Coronary artery (tissue), 2 donors: Measurements from ENCODE around the gene PPARD.

ENCODE experiments used
- DNase-seq: peaks from one replicate; pipeline ENCODE4 v3.0.0-alpha.2; 2017; ENCODE audit warnings: low spot score
- H3K27ac ChIP-seq, 2 donors: fragments of 200-600 bp; sonication (generic); one replicate each; pipeline ENCODE4 v1.5.1; 2016 to 2019
- H3K4me3 ChIP-seq: fragments of 200-600 bp; sonication (generic); 2 replicates; pipeline ENCODE4 v1.5.1; 2016; ENCODE audit warnings: mild to moderate bottlenecking, moderate library complexity
- TF ChIP-seq, protein P1 (sequence below): fragments of 200-600 bp; sonication (generic); IDR thresholded peaks from one replicate; pipeline ENCODE4 v1.5.1; 2019; ENCODE audit warnings: antibody characterized with exemption

PPARD gene

DNA sequence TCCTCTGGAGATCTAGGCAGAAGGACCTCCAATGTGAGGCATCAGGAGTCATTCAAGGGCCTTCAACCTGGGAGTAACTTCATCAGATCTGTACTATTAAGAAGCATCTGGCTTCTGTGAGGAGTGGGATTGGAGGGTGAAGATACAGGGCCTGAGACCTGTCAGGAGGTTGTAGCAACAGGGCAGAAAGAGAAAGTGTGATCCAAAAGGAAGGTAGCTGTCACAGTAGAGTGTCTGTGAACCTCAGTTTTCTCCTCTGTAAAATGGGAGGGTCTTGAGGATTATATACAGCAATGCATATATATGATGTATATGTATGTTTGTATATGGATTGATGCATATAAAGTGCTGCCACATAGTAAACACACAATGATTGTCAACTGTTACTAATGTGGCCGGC, 123.3 kb downstream of the PPARD start:
- DNase-seq: no peak
- no peak overlapping the region for H3K4me3 ChIP-seq
- TF ChIP-seq, protein P1, sequence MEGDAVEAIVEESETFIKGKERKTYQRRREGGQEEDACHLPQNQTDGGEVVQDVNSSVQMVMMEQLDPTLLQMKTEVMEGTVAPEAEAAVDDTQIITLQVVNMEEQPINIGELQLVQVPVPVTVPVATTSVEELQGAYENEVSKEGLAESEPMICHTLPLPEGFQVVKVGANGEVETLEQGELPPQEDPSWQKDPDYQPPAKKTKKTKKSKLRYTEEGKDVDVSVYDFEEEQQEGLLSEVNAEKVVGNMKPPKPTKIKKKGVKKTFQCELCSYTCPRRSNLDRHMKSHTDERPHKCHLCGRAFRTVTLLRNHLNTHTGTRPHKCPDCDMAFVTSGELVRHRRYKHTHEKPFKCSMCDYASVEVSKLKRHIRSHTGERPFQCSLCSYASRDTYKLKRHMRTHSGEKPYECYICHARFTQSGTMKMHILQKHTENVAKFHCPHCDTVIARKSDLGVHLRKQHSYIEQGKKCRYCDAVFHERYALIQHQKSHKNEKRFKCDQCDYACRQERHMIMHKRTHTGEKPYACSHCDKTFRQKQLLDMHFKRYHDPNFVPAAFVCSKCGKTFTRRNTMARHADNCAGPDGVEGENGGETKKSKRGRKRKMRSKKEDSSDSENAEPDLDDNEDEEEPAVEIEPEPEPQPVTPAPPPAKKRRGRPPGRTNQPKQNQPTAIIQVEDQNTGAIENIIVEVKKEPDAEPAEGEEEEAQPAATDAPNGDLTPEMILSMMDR: no peak
- no peak overlapping the region for H3K27ac ChIP-seq

DNA sequence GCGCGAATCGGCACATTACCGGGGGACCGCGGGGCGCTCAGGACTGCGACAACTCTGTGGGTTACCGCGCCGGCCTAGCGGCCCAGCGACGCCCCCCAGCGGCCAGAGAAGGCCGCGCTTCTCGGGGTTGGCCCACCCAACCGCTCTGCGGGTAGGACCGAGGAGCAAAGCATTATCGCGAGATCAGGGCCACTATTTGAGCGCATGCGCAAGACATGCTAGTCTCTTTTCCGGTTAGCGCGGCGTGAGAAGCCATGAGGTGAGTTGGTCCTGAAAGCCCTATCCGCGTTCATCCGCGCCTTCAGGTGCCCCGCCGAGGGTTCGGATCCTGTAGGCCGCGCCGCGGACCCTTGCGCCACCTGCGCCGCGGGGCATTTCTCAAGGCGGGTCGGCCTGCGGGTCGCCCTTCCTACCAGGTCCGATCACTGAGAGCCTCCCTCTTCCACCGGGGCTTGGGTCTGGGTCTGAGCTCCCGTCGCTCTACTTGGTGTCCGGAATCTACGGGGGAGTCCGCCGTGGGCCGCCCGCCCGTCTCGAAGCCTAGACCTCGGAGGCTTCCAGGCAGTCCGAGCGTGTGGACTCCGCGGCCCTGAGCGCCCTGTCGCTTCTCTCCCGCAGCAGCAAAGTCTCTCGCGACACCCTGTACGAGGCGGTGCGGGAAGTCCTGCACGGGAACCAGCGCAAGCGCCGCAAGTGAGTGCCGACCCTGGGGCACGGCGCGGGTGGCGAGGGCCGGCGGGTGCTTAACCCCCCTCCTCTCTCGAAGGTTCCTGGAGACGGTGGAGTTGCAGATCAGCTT, 126.0 kb downstream of the PPARD start, which contains the start of gene RPL10A:
RPL10A (plus strand) TSS at position 221 of the 799 bp plus-strand sequence; CDS start at position 255, 34 bp downstream.
- TF ChIP-seq, protein P1: peak; percentile 92
- peak; percentile 95 for DNase-seq
- H3K27ac ChIP-seq: peak within 1 kb of the TSS; percentile 92
- H3K4me3 ChIP-seq: peak within 1 kb of the TSS; percentile 88

DNA sequence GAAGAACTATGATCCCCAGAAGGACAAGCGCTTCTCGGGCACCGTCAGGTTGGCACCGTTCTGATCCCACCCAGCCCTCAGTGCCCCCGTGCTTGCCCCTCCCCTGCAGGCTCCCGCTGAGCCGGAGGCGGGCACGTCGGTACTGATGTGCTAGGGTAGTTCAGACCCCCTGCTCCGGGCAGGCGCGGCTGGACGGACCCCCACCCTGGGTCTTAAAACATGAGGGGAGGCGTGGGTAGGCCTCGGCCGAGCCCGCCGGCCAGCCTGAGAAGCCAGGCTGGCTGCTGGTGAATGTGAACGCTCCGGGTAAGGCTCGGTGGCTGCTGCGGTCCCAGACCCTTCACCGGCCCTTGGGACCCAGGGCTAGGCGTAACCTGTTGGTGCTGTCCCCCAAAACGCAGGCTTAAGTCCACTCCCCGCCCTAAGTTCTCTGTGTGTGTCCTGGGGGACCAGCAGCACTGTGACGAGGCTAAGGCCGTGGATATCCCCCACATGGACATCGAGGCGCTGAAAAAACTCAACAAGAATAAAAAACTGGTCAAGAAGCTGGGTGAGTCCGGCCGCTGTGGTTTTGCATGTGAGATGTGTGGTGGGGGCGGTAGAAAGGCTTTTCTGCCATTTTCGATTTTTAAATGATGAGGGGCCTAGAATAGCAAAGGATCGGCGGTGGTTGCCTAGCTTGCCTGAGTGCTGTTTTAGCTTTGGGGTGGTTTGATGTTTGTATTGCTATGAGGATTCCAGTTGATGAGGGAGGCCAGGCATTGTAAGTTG, 126.8 kb downstream of the PPARD start:
- TF ChIP-seq, protein P1: no peak
- Histone ChIP-seq H3K4me3 (peak overlapping the region; percentile 88), H3K27ac (peak overlapping the region; percentile 92)
- DNase-seq: peak; percentile 84

DNA sequence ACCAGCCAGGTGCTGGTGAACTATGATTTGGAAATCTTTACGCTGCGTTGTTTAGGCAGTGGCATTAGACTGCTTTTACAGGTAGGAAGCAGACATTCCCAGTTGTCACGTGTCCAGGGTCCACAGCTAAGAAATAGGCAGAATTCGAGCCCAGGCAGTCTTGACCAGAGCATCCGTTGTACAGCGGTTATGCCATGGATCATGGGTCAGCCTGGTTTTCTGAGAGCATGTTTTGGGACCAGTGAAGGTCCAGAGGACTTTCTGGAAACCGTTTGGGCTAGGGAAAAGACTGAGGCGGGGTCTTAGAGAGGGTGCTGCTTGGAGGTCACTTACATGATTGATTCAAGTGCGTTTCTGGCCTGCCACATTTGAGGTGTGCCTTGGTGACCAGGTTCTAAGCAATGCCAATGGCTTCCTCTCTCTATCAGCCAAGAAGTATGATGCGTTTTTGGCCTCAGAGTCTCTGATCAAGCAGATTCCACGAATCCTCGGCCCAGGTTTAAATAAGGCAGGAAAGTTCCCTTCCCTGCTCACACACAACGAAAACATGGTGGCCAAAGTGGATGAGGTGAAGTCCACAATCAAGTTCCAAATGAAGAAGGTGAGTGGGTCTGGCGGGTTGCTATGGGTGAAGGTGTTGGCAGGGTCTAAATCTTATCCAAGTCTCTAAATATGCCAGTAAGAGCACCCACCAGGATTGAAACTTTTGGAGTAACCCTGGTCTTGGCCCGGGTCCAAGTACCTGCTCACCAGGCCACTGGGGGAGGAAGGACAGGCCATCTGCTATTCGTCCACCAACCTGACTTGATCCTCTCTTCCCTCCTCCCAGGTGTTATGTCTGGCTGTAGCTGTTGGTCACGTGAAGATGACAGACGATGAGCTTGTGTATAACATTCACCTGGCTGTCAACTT, 127.6 kb downstream of the PPARD start:
- Histone ChIP-seq H3K27ac (peak overlapping the region; percentile 92), H3K4me3 (peak overlapping the region; percentile 88)
- TF ChIP-seq, protein P1: no peak
- DNase-seq: no peak

DNA sequence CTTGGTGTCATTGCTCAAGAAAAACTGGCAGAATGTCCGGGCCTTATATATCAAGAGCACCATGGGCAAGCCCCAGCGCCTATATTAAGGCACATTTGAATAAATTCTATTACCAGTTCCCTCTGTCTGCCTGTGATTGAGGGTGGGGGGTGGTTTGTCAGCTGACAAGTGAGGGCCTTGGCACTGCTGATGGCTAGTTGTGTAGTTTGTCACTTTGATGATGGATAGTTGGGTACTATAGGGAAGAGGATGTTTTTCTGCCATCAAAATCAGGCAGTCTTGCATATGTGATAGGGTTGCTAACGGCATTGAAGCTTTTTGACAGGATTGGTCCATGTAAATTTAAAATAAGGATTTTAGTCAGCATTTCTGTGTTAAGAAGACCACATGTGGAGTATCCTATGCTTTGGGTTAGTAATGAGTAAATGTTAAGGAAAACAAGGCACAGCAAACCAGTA, 128.3 kb downstream of the PPARD start:
- TF ChIP-seq, protein P1: no peak
- H3K27ac ChIP-seq: peak overlapping the region; percentile 92
- H3K4me3 ChIP-seq: peak overlapping the region; percentile 88
- no peak for DNase-seq

DNA sequence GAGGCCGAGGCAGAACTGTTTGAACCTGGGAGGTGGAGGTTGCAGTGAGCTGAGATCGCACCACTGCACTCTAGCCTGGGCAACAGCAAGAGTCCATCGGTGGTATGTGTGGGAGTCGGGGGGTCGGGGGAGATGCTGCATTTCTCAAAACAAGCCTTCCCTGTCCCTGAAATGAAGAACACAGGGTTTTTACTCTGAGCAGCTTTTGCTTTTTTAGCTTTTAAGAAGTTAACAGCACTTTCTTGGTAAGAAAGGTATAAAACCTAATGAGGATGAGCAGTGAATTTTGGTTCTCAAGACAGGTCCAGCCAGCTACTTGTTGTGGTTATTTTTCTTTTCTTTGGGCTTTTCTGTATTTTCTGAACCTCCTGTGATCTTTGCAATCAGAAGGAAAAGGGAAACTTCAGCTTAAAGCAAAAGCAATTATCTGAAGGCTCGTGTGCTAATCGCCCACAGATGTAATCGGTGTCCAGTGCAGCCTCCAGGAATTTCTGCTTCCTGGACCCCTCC, 129.5 kb downstream of the PPARD start:
- no peak for DNase-seq
- TF ChIP-seq, protein P1: no peak
- Histone ChIP-seq H3K4me3 (no peak overlapping the region), H3K27ac (peak overlapping the region in 1 of 2 donors; percentile 49)
